Osteocyte (in vitro differentiated cells): ENCODE measurements around the gene SLC29A1. TPM values are rescaled to one million over a fixed set of nuclear protein-coding genes. Genes with fewer than 3 reads are reported as not detected.

Experiments
- DNase-seq: peaks from one replicate; pipeline ENCODE4 v3.0.0; 2021; ENCODE audit warnings: mixed read lengths; ENCODE audit not compliant: unreplicated experiment; ENCODE audit errors: extremely low spot score
- H3K27ac Mint-ChIP-seq: one replicate; pipeline ENCODE4 v1.8.0; 2021; ENCODE audit warnings: mild to moderate bottlenecking, mixed read lengths; ENCODE audit not compliant: unreplicated experiment
- H3K27me3 Mint-ChIP-seq: one replicate; pipeline ENCODE4 v1.8.0; 2021; ENCODE audit warnings: mixed read lengths; ENCODE audit not compliant: unreplicated experiment
- H3K36me3 Mint-ChIP-seq: one replicate; pipeline ENCODE4 v1.8.0; 2021; ENCODE audit warnings: mixed read lengths; ENCODE audit not compliant: unreplicated experiment
- H3K4me1 Mint-ChIP-seq: one replicate; pipeline ENCODE4 v1.8.0; 2021; ENCODE audit warnings: mixed read lengths; ENCODE audit not compliant: unreplicated experiment
- H3K4me3 Mint-ChIP-seq: one replicate; pipeline ENCODE4 v1.8.0; 2021; ENCODE audit warnings: mild to moderate bottlenecking, moderate library complexity, mixed read lengths; ENCODE audit not compliant: unreplicated experiment
- H3K9me3 Mint-ChIP-seq: one replicate; pipeline ENCODE4 v1.8.0; 2021; ENCODE audit warnings: mixed read lengths; ENCODE audit not compliant: unreplicated experiment
- total RNA-seq: library from RNA; stranded (reverse); gene quantifications from 2 replicates; pipeline ENCODE4 v1.2.1, GENCODE V29; 2021
- TF ChIP-seq, protein P1 (sequence below): fragments of 200-600 bp; sonication (generic); IDR thresholded peaks from 2 replicates; pipeline ENCODE4 v1.5.0; 2021; ENCODE audit warnings: antibody characterized with exemption, mild to moderate bottlenecking, moderate library complexity

SLC29A1 gene
- total RNA-seq, 1 donor from 2014 or later = 135 TPM

- TF ChIP-seq, protein P1, sequence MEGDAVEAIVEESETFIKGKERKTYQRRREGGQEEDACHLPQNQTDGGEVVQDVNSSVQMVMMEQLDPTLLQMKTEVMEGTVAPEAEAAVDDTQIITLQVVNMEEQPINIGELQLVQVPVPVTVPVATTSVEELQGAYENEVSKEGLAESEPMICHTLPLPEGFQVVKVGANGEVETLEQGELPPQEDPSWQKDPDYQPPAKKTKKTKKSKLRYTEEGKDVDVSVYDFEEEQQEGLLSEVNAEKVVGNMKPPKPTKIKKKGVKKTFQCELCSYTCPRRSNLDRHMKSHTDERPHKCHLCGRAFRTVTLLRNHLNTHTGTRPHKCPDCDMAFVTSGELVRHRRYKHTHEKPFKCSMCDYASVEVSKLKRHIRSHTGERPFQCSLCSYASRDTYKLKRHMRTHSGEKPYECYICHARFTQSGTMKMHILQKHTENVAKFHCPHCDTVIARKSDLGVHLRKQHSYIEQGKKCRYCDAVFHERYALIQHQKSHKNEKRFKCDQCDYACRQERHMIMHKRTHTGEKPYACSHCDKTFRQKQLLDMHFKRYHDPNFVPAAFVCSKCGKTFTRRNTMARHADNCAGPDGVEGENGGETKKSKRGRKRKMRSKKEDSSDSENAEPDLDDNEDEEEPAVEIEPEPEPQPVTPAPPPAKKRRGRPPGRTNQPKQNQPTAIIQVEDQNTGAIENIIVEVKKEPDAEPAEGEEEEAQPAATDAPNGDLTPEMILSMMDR = no peak
- Mint-ChIP-seq H3K4me3 (no peak overlapping the region), H3K36me3 (no peaks in the 10 kb centered on the region), H3K4me1 (peaks cover 15% of the 10 kb centered on the region), H3K27ac (no peak overlapping the region), H3K9me3 (no peaks in the 10 kb centered on the region), H3K27me3 (no peaks in the 10 kb centered on the region)
- DNase-seq = no peak
Measured at GRCh38 chr6:44201638-44202303, 21.6 kb upstream of the SLC29A1 start.

DNA sequence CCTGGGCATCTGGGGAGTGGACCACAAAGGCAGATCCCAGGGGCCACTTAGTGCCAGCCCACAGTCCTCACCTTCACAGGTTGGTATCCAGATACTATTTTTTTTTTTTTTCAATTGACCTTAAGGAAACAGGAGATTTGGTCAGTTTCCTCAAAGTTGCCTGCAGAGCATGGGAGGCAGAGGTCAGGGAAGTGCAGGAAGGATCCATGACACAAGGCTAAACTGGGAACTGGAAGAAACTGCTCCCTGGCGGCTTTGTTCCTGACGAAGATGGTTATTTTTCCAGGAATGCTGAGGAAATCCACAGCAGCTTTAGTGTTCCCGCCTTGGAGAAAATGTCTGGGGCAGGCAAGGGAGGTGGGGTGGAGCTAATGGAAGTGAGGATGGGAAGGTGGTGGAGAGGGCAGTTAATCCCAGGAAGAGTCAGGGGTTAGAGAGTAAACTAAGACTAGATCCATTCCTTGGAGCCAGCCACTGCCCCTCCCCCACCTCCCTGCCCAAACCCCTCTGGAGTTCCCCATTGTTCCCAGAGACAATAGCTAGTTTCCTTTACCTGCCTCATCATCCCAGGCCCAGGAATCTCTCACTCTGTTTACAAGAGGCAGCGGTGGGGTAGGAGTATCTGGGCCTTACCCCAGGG, 20.9 kb upstream of the SLC29A1 start:
- Mint-ChIP-seq H3K36me3 (no peaks in the 10 kb centered on the region), H3K4me3 (no peak overlapping the region), H3K9me3 (no peaks in the 10 kb centered on the region), H3K27me3 (no peaks in the 10 kb centered on the region), H3K4me1 (peaks cover 15% of the 10 kb centered on the region), H3K27ac (no peak overlapping the region)
- TF ChIP-seq, protein P1 = no peak
- DNase-seq = no peak

DNA sequence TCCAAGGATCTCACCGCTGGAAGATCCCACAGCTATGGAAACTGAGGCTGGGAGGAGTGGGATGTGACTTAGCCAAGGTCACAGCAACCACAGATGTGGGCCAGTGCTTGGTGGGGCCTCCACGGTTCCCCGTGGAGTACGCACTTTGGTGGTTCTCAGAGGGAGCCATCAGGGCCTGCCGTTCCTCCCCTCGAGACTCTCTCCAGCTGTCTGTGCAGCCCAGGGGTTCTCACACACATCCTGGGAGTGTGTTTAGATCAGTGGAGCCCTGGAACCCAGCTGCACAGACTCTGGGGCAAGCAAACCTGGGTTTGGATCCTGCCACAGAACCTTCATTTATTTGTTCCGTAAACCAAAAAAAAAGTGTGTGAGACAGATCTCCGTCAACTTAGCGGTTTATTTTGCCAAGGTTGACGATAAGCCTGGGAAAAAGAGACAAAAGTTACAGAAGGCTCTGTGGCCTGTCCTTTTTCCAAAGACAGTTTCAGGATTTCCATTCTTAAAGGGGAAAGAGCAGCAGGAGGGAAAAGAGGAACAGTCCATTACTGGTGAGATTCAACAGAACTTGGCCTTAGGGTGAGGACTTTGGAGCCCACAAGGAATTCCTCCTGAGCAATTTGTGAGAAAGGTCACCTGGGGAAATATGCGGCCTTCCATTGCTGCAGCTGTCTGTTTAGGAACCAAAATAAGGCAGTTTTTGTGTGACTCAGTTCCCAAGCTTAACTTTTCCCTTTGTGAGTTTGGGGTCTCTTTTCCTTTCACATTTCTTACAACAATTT, 20.2 kb upstream of the SLC29A1 start:
- no peak overlapping the region for H3K4me3 Mint-ChIP-seq
- H3K36me3 Mint-ChIP-seq = peaks cover 2% of the 10 kb centered on the region
- H3K9me3 Mint-ChIP-seq = no peaks in the 10 kb centered on the region
- no peaks in the 10 kb centered on the region for H3K27me3 Mint-ChIP-seq
- H3K4me1 Mint-ChIP-seq = peaks cover 15% of the 10 kb centered on the region
- peak overlapping the region; percentile 44 for H3K27ac Mint-ChIP-seq
- TF ChIP-seq, protein P1 = no peak
- no peak for DNase-seq

DNA sequence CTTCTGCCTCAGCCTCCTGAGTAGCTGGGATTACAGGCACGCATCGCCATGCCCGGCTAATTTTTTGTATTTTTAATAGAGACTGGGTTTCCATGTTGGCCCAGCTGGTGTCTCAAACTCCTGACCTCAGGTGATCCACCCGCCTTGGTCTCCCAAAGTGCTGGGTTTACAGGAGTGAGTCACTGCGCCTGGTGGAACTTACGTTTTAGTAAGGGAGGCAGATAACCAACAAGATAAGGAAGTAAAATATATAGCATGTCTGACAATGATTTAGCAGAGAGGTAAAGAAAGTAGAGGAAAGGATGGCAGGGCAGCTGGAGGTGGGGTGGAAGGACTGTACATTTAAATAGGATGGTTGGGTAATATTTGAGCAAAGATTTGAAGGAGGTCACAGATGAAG, 19.4 kb upstream of the SLC29A1 start:
- no peak overlapping the region for H3K4me3 Mint-ChIP-seq
- H3K27me3 Mint-ChIP-seq = no peaks in the 10 kb centered on the region
- H3K27ac Mint-ChIP-seq = no peak overlapping the region
- H3K36me3 Mint-ChIP-seq = peaks cover 2% of the 10 kb centered on the region
- TF ChIP-seq, protein P1 = no peak
- peaks cover 15% of the 10 kb centered on the region for H3K4me1 Mint-ChIP-seq
- no peaks in the 10 kb centered on the region for H3K9me3 Mint-ChIP-seq
- no peak for DNase-seq

DNA sequence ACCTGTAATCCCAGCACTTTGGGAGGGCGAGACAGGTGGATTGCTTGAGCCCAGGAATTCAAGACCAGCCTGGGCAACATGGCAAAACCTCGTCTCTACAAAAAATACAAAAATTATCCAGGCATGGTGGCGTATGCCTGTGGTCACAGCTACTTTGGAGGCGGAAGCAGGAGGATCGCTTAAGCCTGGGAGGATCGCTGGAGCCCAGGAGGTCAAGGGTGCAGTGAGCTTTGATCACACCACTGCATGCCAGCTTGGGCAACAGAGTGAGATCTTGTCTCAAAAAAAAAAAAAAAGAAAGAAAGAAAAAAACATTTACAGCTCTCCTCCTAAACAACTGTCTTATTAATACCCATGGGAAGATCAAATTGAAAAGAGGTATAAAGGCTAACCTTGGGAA, 15.4 kb upstream of the SLC29A1 start:
- Mint-ChIP-seq H3K9me3 (no peaks in the 10 kb centered on the region), H3K4me3 (no peak overlapping the region), H3K4me1 (peaks cover 6% of the 10 kb centered on the region), H3K36me3 (peaks cover 2% of the 10 kb centered on the region), H3K27ac (no peak overlapping the region), H3K27me3 (no peaks in the 10 kb centered on the region)
- DNase-seq = no peak
- TF ChIP-seq, protein P1 = no peak
